Measurements from ENCODE around the gene PHC2.
A peak's percentile ranks its signal among the peaks of the same experiment; 100 is the strongest.

Gene PHC2

DNA sequence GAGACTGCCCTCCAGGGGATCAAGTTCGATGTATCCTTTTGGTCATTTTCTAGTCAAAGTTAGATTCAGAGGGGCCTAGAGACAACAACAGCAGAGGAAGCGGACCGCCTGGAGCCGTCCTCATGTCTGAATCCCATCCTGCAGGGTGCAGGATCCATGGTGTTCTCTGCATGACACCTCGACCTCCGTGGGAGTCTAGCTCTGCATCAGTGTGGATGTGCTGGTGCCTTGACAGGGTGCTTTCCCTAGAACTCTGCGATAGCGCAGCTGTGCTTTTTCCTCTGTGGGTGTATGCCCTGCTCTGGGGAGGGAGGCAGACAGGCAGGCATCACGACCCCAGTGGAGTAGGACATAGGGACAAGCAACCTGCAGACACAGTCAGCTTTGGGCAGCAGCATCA is 61.8 kb downstream of the PHC2 start:
- no peak for TF ChIP-seq POLR2A (IDR thresholded peaks at IDR 0.05; ENCODE audit: low read depth, low read length)
- no peak for TF ChIP-seq SPI1 (IDR thresholded peaks at IDR 0.05; ENCODE audit: low read depth, low read length)
- no peak for TF ChIP-seq PAX5 (IDR thresholded peaks at IDR 0.05; ENCODE audit: insufficient read depth, low read length, severe bottlenecking)
- TF ChIP-seq TAF1 (IDR thresholded peaks at IDR 0.05; ENCODE audit: low read depth, low read length), result no peak
- TF ChIP-seq POLR2AphosphoS5 (IDR thresholded peaks at IDR 0.05; ENCODE audit: low read depth, low read length), result no peak
- no peak for TF ChIP-seq POU2F2 (IDR thresholded peaks at IDR 0.05; ENCODE audit: low read depth, low read length)
- DNase-seq (ENCODE audit: insufficient read length, low spot score), result no peak
- FAIRE-seq, result no peak

DNA sequence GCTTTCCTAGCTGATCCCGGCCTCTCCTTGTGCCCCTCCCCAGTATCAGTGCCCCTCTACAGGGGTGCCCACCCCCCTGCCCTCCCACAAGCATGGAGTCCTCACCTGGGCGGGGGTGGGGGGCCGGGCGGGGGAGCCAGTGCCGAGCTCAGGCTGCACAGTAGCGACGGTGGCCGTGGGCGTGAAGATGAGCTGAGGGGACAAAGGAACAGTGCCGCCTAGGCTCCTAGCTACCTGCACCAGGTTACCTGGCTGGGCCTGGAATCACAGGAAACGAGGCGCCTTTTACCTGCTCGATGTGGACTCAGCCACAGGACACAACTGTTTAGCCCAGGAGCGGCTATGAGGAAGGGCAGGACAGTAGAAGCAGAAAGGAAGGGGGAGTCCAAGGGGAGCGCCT is 62.5 kb downstream of the PHC2 start:
- FAIRE-seq (no peak), DNase-seq (ENCODE audit: insufficient read length, low spot score) (no peak)
- TF ChIP-seq POLR2AphosphoS5 (IDR thresholded peaks at IDR 0.05; ENCODE audit: low read depth, low read length) (no peak), TAF1 (IDR thresholded peaks at IDR 0.05; ENCODE audit: low read depth, low read length) (no peak), PAX5 (IDR thresholded peaks at IDR 0.05; ENCODE audit: insufficient read depth, low read length, severe bottlenecking) (no peak), SPI1 (IDR thresholded peaks at IDR 0.05; ENCODE audit: low read depth, low read length) (no peak), POU2F2 (IDR thresholded peaks at IDR 0.05; ENCODE audit: low read depth, low read length) (no peak), POLR2A (IDR thresholded peaks at IDR 0.05; ENCODE audit: low read depth, low read length) (no peak)

DNA sequence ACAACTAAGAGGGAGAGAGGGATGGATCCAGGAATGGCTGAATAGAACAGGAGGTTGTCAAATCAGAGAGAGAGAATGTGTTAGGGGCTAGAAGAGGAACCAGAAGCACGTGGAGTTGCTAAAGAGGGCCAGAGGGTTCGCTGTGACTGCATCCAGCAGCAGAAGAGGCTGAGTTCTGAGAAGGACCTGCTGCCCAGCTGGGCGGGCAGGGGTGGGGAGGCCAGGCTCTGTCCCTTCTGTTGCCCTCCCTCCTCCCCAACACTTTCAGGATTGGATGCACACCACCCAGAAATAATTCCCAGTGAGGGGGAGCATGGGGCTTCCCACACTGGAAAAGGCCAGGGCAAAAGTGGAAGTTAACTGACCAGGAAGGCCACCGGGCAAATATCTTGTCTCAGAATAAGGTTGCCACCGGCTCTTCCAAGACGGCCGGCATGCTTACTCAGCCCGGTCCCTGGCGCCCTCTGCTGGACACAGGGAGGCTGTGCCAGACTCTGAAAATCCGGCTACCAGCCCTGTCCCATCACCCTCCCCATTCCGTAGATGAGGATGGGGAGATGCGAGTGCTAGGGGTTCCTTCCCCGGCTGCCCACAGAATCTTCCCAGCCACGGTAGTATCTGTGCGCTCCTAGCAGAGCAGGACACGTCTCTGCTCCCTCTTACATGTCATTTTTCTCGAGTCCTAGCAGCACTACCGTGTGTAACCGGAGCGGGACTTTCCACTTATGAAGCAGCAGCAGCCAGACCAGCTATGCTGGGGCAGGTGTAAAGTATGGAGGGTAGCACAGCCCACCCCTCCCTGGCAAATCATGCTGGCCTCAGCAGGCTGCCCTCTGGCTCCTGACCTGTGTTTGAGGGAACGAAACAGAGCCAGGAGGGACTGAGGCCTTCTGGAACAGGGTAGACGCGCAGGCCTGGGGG is 63.1 kb downstream of the PHC2 start:
- DNase-seq (ENCODE audit: insufficient read length, low spot score), result peak; percentile 87
- peak; percentile 95 for FAIRE-seq
- no peak; the same call in 1 of the 2 replicates for TF ChIP-seq POU2F2 (IDR thresholded peaks at IDR 0.05; ENCODE audit: low read depth, low read length)
- TF ChIP-seq POLR2AphosphoS5 (IDR thresholded peaks at IDR 0.05; ENCODE audit: low read depth, low read length), result no peak
- no peak for TF ChIP-seq SPI1 (IDR thresholded peaks at IDR 0.05; ENCODE audit: low read depth, low read length)
- no peak for TF ChIP-seq PAX5 (IDR thresholded peaks at IDR 0.05; ENCODE audit: insufficient read depth, low read length, severe bottlenecking)
- no peak for TF ChIP-seq TAF1 (IDR thresholded peaks at IDR 0.05; ENCODE audit: low read depth, low read length)
- TF ChIP-seq POLR2A (IDR thresholded peaks at IDR 0.05; ENCODE audit: low read depth, low read length), result no peak

DNA sequence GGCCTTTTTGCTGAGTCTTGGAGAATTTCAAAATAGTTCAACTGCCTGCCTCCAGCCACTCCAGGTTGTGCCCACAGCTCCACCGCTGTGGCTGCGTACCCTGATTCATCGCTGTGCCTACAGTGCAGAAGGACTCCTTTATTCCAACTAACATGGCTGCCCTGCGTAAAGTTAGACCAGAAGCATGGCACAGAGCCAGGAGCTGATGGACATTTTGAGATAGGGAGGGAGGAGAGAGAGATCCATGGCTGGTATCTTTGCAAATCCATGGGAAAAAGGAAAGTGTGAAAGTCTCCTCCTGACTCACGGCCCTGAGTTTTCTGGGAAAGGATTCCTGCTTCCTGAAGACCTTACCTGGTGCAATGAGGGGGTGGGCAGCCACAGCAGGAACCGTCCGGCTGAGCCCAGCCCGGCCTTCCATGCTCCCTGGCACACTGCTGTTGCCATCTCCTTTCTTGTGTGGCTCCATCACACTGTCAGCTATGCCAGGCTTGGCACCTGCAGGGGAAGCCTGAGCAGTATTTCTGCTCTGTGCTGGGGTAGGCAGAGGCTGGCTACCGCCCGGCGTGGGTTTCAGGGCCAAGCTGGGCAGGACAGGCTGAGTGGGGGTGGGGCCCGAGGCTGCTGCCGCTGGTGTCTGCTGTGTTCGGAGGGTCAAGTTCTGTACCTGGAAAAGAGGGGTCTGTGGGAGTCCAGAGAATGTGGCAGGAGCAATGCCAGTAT is 64.0 kb downstream of the PHC2 start:
- TF ChIP-seq TAF1 (IDR thresholded peaks at IDR 0.05; ENCODE audit: low read depth, low read length) (no peak), SPI1 (IDR thresholded peaks at IDR 0.05; ENCODE audit: low read depth, low read length) (no peak), POU2F2 (IDR thresholded peaks at IDR 0.05; ENCODE audit: low read depth, low read length) (no peak), PAX5 (IDR thresholded peaks at IDR 0.05; ENCODE audit: insufficient read depth, low read length, severe bottlenecking) (no peak), POLR2A (IDR thresholded peaks at IDR 0.05; ENCODE audit: low read depth, low read length) (no peak), POLR2AphosphoS5 (IDR thresholded peaks at IDR 0.05; ENCODE audit: low read depth, low read length) (no peak)
- no peak for FAIRE-seq
- no peak for DNase-seq (ENCODE audit: insufficient read length, low spot score)

DNA sequence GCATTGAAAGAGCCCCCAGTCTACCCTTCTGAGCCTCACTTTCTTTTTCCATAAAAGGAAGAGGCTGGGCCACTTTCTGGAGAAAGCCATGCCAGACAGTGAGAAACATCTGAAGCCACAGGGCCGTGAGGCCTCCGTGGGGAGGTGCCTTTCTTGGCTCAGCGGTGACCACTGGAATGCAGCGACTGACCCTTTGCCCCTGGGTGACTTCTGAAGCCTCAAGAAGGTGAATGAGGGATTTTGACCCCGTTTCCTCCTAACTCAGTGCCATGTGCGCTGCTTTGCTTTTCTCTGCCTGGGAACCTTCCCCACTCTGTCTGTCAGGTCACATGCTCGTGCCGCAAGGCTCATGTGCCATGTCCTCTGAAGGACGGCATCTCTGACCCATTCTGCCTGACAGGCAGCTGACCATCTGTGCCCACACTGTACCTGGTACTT is 65.3 kb downstream of the PHC2 start:
- no peak for DNase-seq (ENCODE audit: insufficient read length, low spot score)
- FAIRE-seq, result no peak
- TF ChIP-seq PAX5 (IDR thresholded peaks at IDR 0.05; ENCODE audit: insufficient read depth, low read length, severe bottlenecking), result no peak
- TF ChIP-seq POLR2A (IDR thresholded peaks at IDR 0.05; ENCODE audit: low read depth, low read length), result no peak
- no peak for TF ChIP-seq POU2F2 (IDR thresholded peaks at IDR 0.05; ENCODE audit: low read depth, low read length)
- TF ChIP-seq TAF1 (IDR thresholded peaks at IDR 0.05; ENCODE audit: low read depth, low read length), result no peak
- TF ChIP-seq POLR2AphosphoS5 (IDR thresholded peaks at IDR 0.05; ENCODE audit: low read depth, low read length), result no peak
- no peak for TF ChIP-seq SPI1 (IDR thresholded peaks at IDR 0.05; ENCODE audit: low read depth, low read length)

DNA sequence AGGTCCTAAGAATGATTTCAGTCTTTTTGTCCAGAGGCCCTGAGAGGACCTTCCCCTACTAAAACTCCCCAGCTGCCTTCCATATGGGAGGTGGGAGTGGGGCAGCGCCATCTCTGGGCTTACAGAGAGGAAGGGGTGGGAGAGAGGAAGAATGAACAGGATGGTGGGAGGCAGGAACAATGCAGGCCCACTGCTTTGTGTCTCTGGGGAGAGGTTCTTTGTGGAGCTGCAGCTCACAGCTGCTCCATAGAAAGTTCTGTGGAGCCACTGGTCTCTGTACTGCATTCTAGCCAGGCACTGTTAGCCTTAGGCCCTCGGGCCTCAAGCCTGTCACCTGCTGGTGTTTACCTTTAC is 66.4 kb downstream of the PHC2 start:
- TF ChIP-seq POLR2AphosphoS5 (IDR thresholded peaks at IDR 0.05; ENCODE audit: low read depth, low read length) (no peak), TAF1 (IDR thresholded peaks at IDR 0.05; ENCODE audit: low read depth, low read length) (no peak), POLR2A (IDR thresholded peaks at IDR 0.05; ENCODE audit: low read depth, low read length) (no peak), SPI1 (IDR thresholded peaks at IDR 0.05; ENCODE audit: low read depth, low read length) (no peak), POU2F2 (IDR thresholded peaks at IDR 0.05; ENCODE audit: low read depth, low read length) (no peak)
- DNase-seq (ENCODE audit: insufficient read length, low spot score), result no peak
- FAIRE-seq, result no peak

DNA sequence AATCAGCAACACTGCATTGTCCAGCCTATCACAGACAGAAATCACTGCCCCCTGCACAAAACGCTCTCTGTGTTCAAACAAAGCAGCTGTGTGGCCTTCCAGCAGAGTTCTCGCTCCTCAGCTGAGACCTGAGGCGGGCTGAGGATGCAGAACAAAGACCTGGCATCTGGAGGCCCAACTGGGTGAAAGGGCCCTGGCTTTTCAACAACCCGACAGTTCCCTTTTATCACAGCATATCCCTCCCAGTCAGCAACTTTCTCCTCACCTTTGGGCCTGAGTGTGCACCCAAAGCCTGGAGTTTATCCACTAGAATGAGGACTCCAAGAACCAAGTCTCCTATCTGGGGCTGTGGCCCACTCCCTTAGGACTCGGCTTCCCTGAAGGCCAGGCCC is 67.4 kb downstream of the PHC2 start:
- TF ChIP-seq TAF1 (IDR thresholded peaks at IDR 0.05; ENCODE audit: low read depth, low read length), result no peak
- no peak for TF ChIP-seq POLR2AphosphoS5 (IDR thresholded peaks at IDR 0.05; ENCODE audit: low read depth, low read length)
- no peak for TF ChIP-seq PAX5 (IDR thresholded peaks at IDR 0.05; ENCODE audit: insufficient read depth, low read length, severe bottlenecking)
- TF ChIP-seq SPI1 (IDR thresholded peaks at IDR 0.05; ENCODE audit: low read depth, low read length), result no peak
- TF ChIP-seq POLR2A (IDR thresholded peaks at IDR 0.05; ENCODE audit: low read depth, low read length), result no peak
- TF ChIP-seq POU2F2 (IDR thresholded peaks at IDR 0.05; ENCODE audit: low read depth, low read length), result no peak
- DNase-seq (ENCODE audit: insufficient read length, low spot score) (no peak), FAIRE-seq (no peak)

DNA sequence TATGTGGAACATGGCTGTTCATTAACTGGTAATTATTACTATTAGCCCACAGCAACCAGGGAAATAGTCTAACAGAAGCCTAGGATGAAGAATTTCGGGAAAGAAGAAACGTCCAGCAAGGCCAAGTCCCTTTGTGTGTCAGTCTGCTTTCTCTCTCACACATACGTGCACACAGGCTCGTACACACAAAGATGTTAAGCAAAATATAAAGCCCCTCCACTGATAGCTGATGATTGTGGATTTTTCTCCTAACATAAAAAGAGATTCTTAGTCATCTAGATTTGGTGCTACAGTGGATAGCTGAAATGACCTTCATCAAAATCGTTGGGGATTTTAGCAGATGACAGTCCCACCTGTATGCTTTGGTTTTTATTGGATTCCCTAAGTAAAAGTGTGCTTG is 67.9 kb downstream of the PHC2 start:
- DNase-seq (ENCODE audit: insufficient read length, low spot score), result no peak
- TF ChIP-seq POLR2AphosphoS5 (IDR thresholded peaks at IDR 0.05; ENCODE audit: low read depth, low read length), result no peak
- no peak for TF ChIP-seq PAX5 (IDR thresholded peaks at IDR 0.05; ENCODE audit: insufficient read depth, low read length, severe bottlenecking)
- TF ChIP-seq POU2F2 (IDR thresholded peaks at IDR 0.05; ENCODE audit: low read depth, low read length), result no peak
- TF ChIP-seq TAF1 (IDR thresholded peaks at IDR 0.05; ENCODE audit: low read depth, low read length), result no peak
- TF ChIP-seq POLR2A (IDR thresholded peaks at IDR 0.05; ENCODE audit: low read depth, low read length), result no peak
- TF ChIP-seq SPI1 (IDR thresholded peaks at IDR 0.05; ENCODE audit: low read depth, low read length), result no peak
- FAIRE-seq, result no peak
